ENCODE measurements around the gene PRPF19.

Gene PRPF19

DNA sequence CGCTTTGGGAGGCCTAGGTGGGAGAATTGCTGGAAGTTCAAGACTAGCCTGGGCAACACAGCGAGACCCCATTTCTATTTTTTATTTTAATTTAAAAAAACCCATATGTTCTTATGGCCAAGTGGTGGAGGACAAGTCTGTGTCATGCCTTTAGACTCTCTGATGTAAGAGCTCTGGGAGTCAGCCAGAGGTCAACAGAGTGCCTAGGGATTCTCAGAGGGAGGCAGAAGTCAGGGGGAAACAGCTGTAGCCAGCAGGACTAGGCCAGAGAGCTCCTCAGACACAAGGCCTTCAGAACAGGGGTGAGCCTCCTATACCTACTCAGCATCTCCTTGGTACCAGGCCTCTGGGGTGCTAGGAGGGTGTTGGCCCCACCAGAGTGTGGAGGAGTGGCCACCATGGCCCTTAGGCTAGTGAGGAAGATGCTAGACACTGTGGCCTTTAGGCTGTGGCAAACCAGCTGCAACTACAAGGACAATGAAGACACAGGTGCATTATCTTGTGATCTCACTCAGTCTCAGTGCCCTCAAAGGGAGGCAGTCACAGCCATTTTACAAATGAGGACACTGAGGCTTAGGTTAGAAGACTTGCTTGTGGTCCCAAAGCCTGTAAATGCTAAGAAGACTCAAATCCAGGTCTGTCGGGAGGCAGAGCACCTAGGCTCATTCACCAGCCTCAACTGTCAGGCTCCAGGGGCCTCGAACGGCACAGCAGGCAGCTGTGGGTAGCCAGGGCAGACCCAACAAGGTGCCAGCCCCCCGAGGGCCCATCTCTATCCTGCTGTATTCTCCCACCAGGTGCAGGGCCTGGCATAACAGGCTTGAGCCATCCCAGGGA, 34.0 kb downstream of the PRPF19 start:
- no peak for DNase-seq

DNA sequence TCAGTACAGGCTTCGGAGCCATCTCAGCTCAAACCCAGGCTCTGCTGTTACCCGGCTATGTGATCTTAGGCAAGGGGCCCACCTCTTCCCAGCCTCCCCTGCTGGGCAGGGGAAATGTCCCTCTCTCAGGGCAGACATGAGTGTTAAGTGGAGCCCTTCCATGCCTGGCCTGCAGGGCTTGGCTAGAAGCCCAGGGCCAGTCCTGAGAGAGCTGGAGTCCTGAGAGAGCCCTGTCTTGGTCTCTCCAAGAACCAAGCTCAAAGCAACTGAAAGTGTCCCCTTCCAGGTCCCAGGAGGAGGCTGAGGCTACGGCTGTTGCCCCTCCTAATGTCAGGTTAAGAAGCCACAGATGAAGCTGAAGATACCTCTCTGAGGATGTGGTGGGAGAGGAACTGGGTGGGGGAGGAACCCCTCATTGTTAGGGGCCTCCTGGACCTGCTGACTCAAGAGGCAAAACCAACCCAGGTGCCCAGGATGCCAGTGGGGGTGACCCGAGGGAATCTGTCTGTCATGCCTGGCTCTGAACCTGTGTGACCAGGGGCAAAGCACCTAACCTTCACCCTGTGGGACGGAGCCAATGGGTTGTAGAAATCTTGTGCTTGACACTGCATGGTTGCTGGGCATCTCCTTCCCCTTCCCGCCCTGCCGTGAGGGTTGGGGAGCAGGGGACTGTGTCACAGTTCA, 34.9 kb downstream of the PRPF19 start:
- DNase-seq, result peak; percentile 11

DNA sequence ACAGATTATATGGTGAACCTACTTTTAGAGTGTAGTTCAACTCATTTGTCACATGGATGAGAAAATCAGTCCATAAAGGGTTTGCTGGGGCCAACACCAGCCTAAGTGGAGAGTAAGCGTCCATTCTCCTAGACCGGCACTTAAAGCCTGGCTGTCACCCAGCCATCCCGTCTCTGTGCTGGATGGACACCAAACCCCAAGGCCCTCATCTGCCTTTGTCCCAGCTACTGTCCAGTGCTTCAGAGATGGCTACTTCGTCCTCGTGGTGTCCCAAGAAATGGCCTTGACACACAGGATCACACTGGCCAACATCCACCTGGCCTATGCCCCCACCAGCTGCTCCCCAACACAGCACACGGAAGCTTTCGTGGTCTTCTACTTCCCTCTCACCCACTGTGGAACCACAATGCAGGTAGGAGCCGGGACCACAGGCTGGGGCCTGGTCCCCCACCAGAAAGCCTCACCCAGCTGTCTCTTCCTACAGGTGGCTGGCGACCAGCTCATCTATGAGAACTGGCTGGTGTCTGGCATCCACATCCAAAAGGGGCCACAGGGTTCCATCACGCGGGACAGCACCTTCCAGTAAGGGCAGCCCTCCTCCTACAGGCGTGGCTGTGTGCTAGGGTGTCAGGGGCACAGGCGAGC, 35.5 kb downstream of the PRPF19 start:
- DNase-seq, result no peak

DNA sequence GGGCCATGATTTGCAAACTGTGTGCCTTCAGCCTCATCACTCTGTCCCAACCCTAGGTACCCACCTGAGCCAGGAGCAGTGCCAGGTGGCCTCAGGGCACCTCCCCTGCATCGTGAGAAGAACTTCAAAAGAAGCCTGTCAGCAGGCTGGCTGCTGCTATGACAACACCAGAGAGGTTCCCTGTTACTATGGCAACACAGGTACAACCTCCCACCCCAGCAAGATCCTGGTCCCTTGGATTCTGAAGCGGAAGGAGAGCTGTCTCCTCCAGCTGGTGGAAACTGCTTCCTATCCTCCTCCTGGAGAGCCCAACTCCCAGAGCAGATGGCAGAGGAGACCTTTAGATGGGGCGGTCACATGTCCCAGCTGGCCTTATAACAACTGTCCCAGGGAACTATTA, 36.1 kb downstream of the PRPF19 start:
- peak; percentile 30 for DNase-seq

DNA sequence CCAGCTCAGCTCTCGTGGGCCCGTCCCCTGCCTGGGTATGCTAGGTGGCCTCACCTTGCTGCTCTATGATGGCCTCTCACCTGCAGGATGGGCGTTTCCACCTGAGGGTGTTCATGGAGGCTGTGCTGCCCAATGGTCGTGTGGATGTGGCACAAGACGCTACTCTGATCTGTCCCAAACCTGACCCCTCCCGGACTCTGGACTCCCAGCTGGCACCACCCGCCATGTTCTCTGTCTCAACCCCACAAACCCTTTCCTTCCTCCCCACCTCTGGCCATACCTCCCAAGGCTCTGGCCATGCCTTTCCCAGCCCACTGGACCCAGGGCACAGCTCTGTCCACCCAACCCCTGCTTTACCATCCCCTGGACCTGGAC, 36.9 kb downstream of the PRPF19 start:
- DNase-seq, result no peak

DNA sequence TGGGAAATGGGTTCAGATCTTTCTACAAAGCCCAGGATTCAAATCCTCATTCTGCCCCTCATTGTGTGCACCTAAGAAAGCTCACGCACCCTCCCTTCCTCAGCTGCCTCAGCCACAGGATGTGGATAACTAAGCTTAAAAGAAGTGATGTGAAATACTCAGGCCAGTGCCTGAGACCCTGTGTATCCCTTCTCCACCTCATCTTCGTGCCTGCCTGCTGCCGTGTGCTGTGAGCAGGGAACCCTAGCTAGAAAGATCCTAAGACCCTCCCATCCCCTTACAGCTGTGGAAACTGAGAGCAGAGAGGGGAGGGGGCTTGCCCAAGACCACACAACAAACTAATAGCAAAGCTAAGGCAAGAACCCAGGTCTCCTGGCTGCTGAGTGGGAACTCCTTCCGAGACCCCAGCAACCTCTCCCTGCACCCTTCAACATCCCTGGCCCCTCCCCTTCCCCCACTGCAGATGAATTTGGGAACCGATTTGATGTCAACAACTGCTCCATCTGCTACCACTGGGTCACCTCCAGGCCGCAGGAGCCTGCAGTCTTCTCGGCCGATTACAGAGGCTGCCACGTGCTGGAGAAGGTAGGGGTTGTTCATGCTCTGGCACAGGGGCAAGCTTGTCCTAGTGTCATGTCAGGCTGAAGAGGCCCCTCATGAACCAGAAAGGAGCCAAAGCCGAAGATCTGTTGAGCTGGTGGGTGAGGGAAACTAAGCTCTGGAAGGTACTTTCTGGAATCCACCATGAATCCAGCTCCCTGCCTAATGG, 37.5 kb downstream of the PRPF19 start:
- no peak for DNase-seq

DNA sequence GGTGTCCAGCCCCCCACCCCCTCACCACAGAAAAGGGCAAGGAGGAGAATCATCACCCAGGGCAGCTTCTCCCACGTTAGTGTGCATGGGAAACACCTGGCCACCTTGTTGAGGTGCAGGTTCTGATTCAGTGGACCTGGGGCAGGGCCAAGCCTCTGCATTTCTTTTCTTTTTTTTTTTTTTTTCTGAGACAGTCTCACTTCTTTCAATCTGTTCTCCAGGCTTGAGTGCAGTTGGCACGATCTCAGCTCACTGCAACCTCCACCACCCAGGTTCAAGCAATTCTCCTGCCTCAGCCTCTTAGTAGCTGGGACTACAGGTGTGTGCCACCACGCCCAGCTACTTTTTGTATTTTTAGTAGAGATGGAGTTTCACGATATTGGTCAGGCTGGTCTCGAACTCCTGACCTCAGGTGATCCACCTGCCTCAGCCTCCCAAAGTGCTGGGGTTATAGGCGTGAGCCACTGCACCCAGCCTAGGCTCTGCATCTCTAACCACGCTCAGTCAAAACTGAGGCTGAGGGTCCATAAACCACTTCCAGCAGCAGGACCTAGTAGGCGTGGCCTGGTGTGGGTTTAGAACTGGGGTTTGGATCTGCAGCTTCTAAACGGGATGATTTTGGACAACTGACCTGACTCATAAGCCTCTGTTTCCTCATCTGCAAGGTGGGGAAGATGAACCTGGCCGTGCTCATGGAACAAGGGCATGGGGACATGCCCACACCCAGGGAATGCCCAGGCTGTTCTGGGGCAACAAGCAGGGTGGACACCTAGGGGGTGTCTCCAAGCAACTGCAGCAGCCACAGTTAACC, 38.3 kb downstream of the PRPF19 start:
- no peak for DNase-seq

DNA sequence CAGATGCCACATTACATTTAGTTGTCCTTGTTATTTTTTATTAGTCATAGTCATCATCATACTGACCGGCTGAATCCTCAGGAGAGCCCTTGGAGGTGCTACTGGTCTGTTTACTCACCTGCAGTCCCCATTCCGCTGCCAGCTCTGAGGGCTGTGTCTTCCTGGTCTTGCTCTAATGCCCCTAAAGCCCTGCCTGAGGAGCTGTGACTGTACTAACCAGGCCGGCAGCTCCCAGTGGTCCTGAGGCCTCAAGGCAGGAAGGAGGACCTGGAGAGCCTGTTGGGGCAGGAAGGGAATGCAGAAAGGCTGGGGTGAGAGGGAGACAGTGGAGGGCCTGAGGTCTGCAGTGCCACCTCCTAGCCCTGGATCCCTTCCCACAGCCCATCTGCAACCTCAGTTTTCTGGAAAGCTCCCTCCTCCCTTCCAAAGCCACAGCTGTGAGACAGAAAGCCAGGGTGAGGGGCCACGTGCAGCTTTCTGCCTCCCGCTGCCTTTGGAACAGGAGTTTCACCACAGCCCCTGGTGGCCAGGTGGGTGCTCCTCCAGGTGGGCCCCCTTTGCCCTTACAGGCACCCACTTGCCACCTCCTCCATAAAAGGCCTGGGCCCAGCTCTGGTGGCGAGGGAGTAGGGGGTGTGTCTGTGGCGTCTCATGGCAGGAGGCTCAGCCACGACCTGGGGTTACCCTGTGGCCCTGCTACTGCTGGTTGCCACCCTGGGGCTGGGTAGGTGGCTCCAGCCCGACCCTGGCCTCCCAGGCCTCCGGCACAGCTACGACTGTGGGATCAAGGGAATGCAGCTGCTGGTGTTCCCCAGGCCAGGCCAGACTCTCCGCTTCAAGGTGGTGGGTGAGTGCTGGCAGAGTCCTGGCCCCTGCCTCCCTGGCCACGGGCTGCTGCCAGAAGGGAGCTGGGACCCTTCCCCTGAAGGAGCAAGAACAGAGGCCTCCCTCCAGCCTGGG, 39.2 kb downstream of the PRPF19 start, which contains the start of gene ZP1:
ZP1 (plus strand) TSS at position 632 of the 960 bp plus-strand sequence; CDS start at position 652, 20 bp downstream.
- DNase-seq, result no peak

DNA sequence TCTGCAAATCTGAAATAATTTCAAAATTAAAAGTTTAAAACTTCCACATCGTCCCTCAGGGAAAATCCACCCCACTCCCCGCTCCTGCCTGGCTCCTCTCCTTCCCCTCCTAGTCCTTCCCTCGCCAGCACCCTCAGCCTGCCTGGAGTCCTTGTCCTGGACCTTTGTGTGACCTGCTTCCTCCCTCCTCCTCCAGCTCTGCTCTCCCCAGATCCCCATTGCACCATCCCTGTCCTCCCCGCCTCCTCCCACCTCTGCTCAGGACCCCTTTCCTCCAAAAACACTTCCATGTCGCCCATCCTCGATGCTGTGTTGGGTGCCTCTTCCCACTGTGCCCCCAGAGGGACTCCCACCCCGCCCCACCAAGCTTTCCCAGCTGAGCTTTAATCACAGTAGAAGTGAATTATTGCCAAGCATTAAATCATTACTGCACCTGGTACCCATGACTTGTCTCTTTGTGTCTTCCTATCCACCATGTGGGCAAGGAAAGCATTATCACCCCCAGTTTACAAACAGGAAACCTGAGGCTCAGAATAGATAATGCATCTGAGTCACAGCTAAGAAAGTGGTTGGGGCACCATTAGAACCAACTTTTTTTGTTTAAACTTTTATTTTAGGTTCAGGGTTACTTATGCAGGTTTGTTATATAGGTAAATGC, 41.4 kb downstream of the PRPF19 start:
- DNase-seq, result no peak

DNA sequence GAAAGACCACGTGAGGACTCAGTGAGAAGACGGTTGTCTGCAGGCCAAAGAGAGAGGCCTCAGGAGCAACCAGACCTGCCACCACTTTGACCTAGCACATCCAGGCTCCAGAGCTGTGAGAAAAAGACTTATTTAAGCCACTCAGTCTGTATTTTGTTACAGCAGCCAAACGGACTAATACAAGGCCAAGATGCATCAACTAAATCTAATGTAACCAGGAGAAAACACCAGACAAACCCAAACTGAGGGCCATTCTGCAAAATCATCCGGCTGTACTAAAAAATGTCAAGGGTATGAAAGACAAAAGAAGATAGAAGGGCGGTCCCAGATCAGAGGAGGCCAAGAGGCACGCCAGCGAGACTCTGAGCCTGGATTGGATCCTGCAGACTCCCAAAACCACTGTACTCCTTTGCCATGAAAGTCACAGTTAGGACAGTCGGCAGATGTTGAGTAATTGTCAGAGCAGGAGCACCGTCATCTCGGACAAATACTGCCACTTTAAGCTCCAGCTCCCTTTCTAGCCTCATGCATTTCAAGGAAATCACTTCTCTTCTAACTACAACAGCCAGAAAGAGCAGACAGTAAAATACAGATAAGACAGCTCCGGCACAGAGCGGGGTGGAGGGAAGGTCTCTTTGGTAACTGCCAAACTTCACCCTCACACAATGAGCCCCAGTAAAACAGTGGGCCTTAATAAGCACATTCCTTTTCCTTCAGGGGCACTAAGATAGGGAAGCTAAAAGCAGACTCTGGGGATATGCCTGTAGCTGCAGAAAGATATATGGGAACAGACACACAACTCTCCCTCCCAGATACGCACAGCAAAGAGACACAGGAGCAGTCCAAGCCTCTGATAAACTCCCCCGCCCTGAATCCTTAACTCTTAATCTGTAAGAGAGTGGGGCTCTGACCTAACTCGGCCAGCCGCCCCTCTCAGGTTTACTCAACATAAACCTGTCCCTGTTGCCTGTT, 42.5 kb downstream of the PRPF19 start:
- DNase-seq, result no peak

DNA sequence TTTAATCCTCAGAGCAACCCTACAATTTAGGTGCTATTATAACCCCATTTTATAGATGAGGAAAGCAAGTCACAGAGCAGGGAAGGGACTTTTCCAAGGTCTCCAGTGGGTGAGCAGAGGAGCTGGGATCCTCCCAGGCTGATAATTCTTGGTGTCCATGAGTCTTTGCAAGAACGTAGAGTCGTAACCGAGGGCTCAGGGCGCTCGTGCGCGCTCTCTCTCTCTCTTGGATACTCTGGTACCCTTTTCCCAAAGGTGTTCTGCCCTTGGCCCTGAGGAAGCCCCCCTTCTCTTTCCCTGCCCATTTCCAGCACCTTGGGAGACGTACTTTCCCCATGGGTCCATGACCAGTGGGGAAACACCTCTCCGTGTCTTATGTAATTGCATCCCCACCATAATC, 44.2 kb downstream of the PRPF19 start:
- no peak for DNase-seq

DNA sequence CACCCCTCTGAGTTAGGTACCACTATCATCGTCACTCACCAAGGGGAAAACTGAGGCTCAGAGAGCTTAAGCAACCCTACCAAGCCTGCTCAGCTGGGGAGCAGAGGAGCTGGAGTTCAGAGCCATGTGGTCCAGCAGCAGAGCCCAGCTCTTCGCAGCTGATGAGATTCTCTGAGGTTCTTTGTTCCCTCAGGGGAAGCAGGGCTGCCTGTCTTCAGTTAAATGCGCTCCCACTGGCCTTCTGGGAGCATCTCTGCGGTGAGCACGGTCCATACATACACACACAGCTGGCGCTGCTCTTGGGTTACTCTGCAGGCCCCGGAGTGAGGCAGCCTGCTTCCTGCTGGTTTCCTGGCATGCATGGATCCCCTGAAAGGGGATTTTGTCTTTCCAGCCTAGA, 45.4 kb downstream of the PRPF19 start:
- no peak for DNase-seq

DNA sequence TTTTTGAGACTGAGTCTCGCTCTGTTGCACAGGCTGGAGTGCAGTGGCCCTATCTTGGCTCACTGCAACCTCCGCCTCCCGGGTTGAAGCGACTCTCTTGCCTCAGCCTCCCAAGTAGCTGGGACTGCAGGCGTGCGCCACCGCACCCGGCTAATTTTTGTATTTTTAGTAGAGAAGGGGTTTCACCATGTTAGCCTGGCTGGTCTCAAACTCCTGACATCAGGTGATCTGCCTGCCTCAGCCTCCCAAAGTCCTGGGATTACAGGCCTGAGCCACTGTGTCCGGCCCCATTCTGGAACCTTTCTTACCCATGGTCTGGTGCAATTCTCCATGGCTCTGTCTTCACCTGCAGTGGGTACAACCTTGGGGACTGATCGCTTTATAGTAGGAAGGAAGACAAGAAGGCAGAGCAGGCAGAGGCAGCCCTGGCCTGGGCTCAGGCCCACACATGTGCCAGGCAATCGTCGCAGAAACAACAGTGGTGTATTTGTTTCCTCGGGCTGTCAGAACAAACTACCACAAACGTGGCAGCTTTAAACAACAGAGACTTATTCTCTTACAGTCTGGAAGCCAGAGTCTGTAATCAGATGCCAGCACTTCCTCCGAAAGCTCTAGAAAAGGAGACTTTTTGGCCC, 46.7 kb downstream of the PRPF19 start:
- DNase-seq, result no peak

DNA sequence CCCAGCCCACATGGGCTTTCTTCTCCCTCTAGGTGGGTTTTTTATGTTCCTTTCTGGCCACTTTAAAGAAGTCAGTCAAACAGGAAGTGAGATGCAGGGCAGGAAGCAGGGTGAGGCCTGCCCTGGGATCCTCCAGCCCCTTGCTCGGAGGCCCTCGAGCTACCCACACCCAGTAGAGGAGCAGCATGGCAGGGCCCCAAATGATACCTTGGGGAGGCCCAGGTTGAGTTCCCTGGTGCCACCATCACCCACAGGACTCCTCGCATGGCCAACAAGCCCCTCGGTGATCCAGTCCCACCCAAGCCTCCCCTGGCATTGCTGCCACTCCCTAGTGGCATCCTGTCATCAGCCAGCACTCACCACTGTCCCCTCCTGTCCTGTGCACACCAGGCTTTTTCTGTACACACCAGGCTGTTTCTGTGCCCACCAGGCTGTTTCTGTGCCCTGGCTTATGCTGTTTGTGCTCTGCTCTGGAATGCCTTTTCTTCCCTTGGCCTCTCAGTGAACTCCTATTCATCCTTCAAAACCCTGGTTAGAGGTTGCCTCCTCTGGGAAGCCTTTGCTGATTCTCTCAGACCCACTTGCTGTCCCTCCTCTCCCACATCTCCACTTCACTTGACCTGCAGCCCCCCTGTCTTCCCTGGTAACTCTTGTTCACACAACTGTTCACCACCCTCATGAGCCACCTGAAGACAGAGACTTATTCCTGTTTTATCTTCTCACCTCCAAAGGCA, 47.5 kb downstream of the PRPF19 start:
- no peak for DNase-seq

DNA sequence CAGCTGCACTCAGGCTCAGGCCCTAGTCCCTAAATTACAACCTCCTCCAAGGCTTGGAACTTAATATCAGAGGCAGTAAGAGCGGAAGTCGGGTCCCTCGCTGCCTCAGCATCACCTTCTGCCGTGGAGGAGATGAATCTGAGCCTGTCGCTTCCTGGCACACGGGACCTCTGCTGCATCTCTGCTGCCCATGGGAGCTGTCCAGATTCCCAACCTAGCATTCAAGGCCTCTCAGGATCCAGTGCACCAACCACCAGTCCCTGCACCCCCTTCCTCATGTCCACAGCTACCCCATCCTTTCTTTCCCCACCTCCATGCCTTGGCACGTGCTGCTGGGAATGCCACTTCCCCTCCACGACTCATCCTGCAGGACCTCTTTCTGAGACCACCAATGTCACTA, 48.1 kb downstream of the PRPF19 start:
- DNase-seq, result no peak

DNA sequence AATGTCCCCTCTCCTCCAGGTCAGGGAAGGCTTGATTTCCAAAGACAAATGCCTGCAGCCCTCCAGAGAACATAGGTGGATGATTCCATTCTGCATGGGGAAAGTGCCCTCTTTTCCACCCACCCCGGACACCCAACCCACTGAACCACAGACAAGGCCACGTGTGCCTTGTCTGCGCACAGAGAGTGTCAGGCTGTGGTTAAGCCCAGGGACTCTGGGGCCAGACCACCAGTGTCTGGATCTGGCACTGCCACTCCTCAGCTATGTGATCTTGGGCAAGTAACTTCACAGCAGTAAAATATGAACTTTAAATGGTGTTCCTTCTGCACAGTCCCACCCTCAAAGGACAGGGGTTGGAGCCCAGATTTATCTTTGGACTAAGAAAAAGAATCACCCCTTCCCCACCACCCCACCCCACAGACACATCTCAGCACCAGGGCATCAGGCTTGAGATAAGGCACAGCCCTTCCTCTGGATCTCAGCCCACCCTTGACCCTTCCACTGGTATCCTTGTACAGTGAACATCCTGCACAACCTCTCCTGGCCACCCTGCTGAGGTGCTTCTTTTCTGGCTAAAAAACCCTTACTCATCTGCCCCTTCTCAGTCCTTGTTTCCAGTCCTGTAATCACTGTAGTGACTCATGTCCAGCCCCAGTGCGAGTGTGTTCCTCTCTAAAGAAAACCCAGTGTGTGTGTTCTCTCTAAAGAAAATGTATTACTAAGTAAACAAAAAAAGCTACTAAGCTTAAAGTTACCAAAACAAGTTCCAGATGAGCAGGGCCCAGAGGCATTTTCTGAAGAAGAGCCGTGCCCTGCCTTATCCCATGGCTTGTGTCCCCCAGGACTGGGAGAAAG, 48.8 kb downstream of the PRPF19 start:
- DNase-seq, result no peak

All from CD4-positive, alpha-beta T cell treated with Interleukin-12 subunit alpha and Interleukin-12 subunit beta, for 1 hour (primary cell).